Measurements from ENCODE around the gene CHST13. TPM values are rescaled to one million over a fixed set of nuclear protein-coding genes. Genes with fewer than 3 reads are reported as not detected.
A peak's percentile ranks its signal among the peaks of the same experiment; 100 is the strongest.

CHST13 gene
- total and polyA plus RNA-seq, 12 donors: 0.22 to 3.0 (median 0.67) TPM; not detected in 1

GRCh38 chr3:126527006-126527405, 3.1 kb downstream of the CHST13 start:
- TF ChIP-seq CTCF (IDR thresholded peaks at IDR 0.05) (no peak), POLR2A (IDR thresholded peaks at IDR 0.05) (no peak)
- WGBS, 4 donors: 81 to 92% (median 85%) methylated on average over 5 to 7 of the region's 7 CpGs
- Histone ChIP-seq H3K36me3 (replicated peaks in 1 of 2) (no peaks in the 10 kb centered on the region), H3K4me3 (no peak overlapping the region), H3K4me1 (replicated peaks in 1 of 2) (peaks cover 17 to 25% of the 10 kb centered on the region in 2 donors), H3K27me3 (peaks cover 4% of the 10 kb centered on the region), H3K9me3 (replicated peaks in 1 of 3) (no peaks in the 10 kb centered on the region), H3K27ac (no peak overlapping the region)
- DNase-seq: no peak
- intact Hi-C loops (cut with DNase I): loop anchor here (10.0 kb wide), 3 partner anchors 928 to 1018 kb away; no protein-coding TSS in a partner anchor

DNA sequence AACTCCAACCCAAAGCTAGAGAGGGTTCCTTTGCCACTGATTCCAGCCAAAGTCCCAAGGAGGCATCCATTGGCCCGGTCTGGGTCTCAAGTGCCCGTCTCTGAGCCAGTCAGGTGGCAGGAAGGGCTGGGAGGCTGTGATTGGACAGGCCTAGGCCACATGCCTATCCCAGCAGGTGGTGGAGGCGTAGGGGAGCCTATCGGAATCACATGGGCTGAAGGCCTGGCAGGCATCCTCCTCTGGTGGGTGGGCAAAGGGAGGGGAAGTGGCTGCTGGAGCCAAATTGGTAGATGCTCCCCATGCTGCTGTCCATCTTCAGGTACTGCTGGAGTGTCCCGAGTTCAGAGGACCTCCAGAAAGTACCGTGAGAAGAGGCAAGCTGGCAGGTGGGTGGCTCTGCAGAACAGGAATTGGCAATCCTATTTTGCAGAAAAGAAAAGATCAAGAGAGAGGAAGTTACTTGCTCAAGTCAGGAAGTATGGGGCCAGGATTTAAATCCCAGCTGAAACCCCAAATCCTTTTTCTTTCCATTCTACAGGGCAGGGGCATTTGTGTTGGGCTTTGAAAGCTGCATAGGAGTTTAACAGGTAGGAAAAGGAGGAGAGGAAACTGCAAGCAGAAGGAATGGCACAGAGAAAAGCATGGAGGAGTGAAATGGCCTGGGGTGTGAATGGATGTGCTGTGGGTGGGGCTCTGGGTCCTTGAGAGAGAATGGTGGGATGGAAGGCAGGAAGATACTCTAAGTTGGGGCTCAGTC, 3.7 kb downstream of the CHST13 start:
- TF ChIP-seq CTCF (IDR thresholded peaks at IDR 0.05): no peak
- H3K4me3 ChIP-seq: no peak overlapping the region
- H3K27me3 ChIP-seq: peaks cover 4% of the 10 kb centered on the region
- no peak overlapping the region for H3K27ac ChIP-seq
- H3K9me3 ChIP-seq (replicated peaks in 1 of 3): no peaks in the 10 kb centered on the region
- intact Hi-C loops (cut with DNase I): loop anchor here (10.0 kb wide), 3 partner anchors 927 to 1017 kb away; no protein-coding TSS in a partner anchor
- H3K36me3 ChIP-seq (replicated peaks in 1 of 2): no peaks in the 10 kb centered on the region
- DNase-seq: no peak
- 75 to 90% (median 86%) methylated on average over 4 to 6 of the region's 6 CpGs for WGBS, 4 donors
- H3K4me1 ChIP-seq (replicated peaks in 1 of 2): peaks cover 17 to 25% of the 10 kb centered on the region in 2 donors

DNA sequence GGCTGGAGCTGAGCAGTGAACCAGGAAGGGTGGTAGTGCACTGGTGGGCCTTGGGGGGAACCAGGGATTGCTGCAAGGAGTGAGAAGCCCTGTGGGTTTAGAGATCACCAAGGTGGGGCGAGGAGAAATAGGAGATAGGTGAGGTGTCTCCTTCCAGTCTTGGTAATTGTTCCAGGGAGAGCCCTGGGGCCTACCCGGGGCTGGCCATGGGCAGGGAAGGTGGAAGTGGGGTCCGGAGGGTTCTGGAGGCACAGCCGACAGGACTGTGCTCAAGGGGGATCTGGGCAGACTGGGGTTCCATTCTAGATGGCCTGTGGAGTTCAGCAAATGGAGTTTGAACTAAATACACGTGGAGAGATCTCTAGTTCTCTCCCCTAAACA, 4.5 kb downstream of the CHST13 start:
- no peaks in the 10 kb centered on the region for H3K27me3 ChIP-seq
- TF ChIP-seq POLR2A (IDR thresholded peaks at IDR 0.05): no peak
- H3K36me3 ChIP-seq (replicated peaks in 1 of 2): no peaks in the 10 kb centered on the region
- WGBS, 4 donors: 78 to 92% (median 90%) methylated on average over 4 to 5 of the region's 5 CpGs
- H3K4me3 ChIP-seq: no peak overlapping the region
- DNase-seq: no peak
- no peaks in the 10 kb centered on the region for H3K9me3 ChIP-seq (replicated peaks in 1 of 3)
- peak overlapping the region in 3 of 5 donors; percentile 11 to 62 (median 60) for H3K27ac ChIP-seq
- peaks cover 17 to 25% of the 10 kb centered on the region in 2 donors for H3K4me1 ChIP-seq (replicated peaks in 1 of 2)
- intact Hi-C loops (cut with DNase I): loop anchor here (10.0 kb wide), 3 partner anchors 926 to 1016 kb away; no protein-coding TSS in a partner anchor

DNA sequence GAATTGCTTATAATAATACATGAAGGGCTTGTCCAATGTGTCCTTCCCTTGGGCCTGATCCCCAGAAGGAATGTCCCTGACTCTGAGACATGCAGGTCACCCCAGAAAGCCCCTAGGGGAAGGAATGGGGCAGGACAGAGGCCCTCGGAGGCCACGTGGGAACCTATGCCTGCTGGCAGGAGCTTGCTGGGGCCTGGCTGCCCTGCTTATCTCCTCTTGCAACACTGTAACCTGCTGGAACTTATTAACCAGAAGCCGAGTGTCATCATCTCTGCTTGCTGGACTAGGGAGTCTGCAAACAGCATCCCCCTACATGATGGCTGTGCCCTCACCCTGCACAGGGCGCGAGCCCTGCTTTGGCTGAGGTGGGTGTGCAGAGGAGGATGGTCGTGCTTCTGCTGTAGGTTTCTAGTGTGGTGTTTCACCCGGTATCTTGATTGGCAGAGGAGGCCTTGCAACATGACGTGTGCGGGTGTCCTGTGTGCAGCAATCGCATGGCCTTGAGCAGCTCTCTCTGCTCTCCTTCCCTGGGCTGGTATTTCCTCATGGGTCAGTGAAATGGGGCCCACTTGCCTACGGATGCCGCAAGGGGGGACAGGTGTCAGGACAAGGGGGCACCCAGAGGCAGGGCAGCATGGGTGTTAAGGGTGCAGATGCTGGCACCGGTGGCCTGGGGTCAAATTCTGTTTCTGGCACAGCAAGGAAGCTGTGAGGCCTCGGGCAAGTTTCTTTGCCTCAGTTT, 5.0 kb downstream of the CHST13 start:
- intact Hi-C loops (cut with DNase I): loop anchor here (10.0 kb wide), 3 partner anchors 926 to 1016 kb away; no protein-coding TSS in a partner anchor
- peaks cover 15 to 22% of the 10 kb centered on the region in 2 donors for H3K4me1 ChIP-seq (replicated peaks in 1 of 2)
- 47 to 62% (median 49%) methylated on average over 8 to 14 of the region's 14 CpGs for WGBS, 4 donors
- H3K4me3 ChIP-seq: no peak overlapping the region
- peak in 6 of 7 donors; percentile 61 to 86 (median 74) for DNase-seq
- H3K36me3 ChIP-seq (replicated peaks in 1 of 2): no peaks in the 10 kb centered on the region
- TF ChIP-seq CTCF (IDR thresholded peaks at IDR 0.05) (peak in 4 of 6 experiments; percentile 12 to 35 (median 32)), POLR2A (IDR thresholded peaks at IDR 0.05) (no peak)
- H3K9me3 ChIP-seq (replicated peaks in 1 of 3): no peaks in the 10 kb centered on the region
- peak overlapping the region in 3 of 5 donors; percentile 11 to 62 (median 60) for H3K27ac ChIP-seq
- no peaks in the 10 kb centered on the region for H3K27me3 ChIP-seq

Data from adrenal gland (tissue), 12 donors.